Liver (tissue), 9 donors: ENCODE results near the gene PHF20. TPM values are rescaled to one million over a fixed set of nuclear protein-coding genes. Genes with fewer than 3 reads are reported as not detected.

Experiments
- DNase-seq: peaks from one replicate; pipeline ENCODE4 v3.0.0-alpha.2; 2017; ENCODE audit warnings: low spot score
- H3K27ac ChIP-seq, 2 donors: one replicate each; pipeline ENCODE4 v1.7.0; 2013; ENCODE audit warnings: inconsistent platforms in 2 of 2, low read length in 2 of 2, control low read depth in 1 of 2, low read depth in 1 of 2, mild to moderate bottlenecking in 1 of 2
- H3K27me3 ChIP-seq, 4 donors: one replicate each; pipeline versions ENCODE4 v1.6.1 to v1.7.0; 2013; ENCODE audit warnings: low read length in 3 of 4, inconsistent platforms in 1 of 4, mild to moderate bottlenecking in 1 of 4, moderate library complexity in 1 of 4; ENCODE audit not compliant: control insufficient read depth in 4 of 4, insufficient read depth in 4 of 4
- H3K36me3 ChIP-seq, 4 donors: one replicate each; pipeline versions ENCODE4 v1.6.1 to v1.7.0; 2013; ENCODE audit warnings: low read length in 3 of 4, mild to moderate bottlenecking in 3 of 4, low read depth in 1 of 4, moderate library complexity in 1 of 4; ENCODE audit not compliant: control insufficient read depth in 4 of 4, insufficient read depth in 3 of 4
- H3K4me1 ChIP-seq, 4 donors: one replicate each; pipeline versions ENCODE4 v1.6.1 to v1.7.0; 2013; ENCODE audit warnings: low read length in 3 of 4, mild to moderate bottlenecking in 3 of 4, moderate library complexity in 1 of 4; ENCODE audit not compliant: control insufficient read depth in 4 of 4, insufficient read depth in 4 of 4
- H3K4me3 ChIP-seq, 3 donors: one replicate each; pipeline versions ENCODE4 v1.6.1 to v1.7.0; 2013; ENCODE audit warnings: low read length in 3 of 3, control low read depth in 1 of 3, low read depth in 1 of 3, mild to moderate bottlenecking in 1 of 3
- H3K9ac ChIP-seq, 2 donors: one replicate each; pipeline ENCODE4 v1.7.0; 2013; ENCODE audit warnings: low read length in 2 of 2, mild to moderate bottlenecking in 2 of 2, moderate library complexity in 2 of 2, control low read depth in 1 of 2, low read depth in 1 of 2
- H3K9me3 ChIP-seq, 4 donors: one replicate each; pipeline versions ENCODE4 v1.6.1 to v1.7.0; 2013; ENCODE audit warnings: low read length in 3 of 4; ENCODE audit not compliant: control insufficient read depth in 4 of 4
- ATF3 ChIP-seq: IDR thresholded peaks from 2 replicates; pipeline ENCODE4 v1.6.1; 2016; ENCODE audit warnings: antibody characterized with exemption
- CTCF ChIP-seq: fragments of 150-350 bp; IDR thresholded peaks from 2 replicates; pipeline ENCODE4 v1.5.1; 2017; ENCODE audit warnings: improper control_type of control experiment, low read depth, low read length; ENCODE audit not compliant: missing input control
- EGR1 ChIP-seq, 2 donors: IDR thresholded peaks; 2 replicates each; pipeline ENCODE4 v1.6.1; 2016 to 2018; ENCODE audit warnings: antibody characterized with exemption in 2 of 2, low read depth in 2 of 2
- FOXA1 ChIP-seq: IDR thresholded peaks from 2 replicates; pipeline ENCODE4 v1.6.1; 2016; ENCODE audit warnings: antibody characterized with exemption
- GABPA ChIP-seq, 2 donors: IDR thresholded peaks in 1 of 2; conservative IDR thresholded peaks in 1 of 2; 2 replicates each; pipeline ENCODE4 v1.6.1; 2016; ENCODE audit warnings: antibody characterized with exemption in 2 of 2, mild to moderate bottlenecking in 1 of 2, moderate library complexity in 1 of 2
- HNF4A ChIP-seq, 2 donors: conservative IDR thresholded peaks; 2 replicates each; pipeline ENCODE4 v1.6.1; 2016; ENCODE audit warnings: antibody characterized with exemption in 2 of 2, mild to moderate bottlenecking in 2 of 2
- HNF4G ChIP-seq: IDR thresholded peaks from 2 replicates; pipeline ENCODE4 v1.6.1; 2016; ENCODE audit warnings: antibody characterized with exemption
- JUND ChIP-seq, 2 donors: IDR thresholded peaks; 2 replicates each; pipeline ENCODE4 v1.6.1; 2016; ENCODE audit warnings: antibody characterized with exemption in 2 of 2
- NR2F2 ChIP-seq: IDR thresholded peaks from 2 replicates; pipeline ENCODE4 v1.6.1; 2016; ENCODE audit warnings: antibody characterized with exemption
- RAD21 ChIP-seq, 2 donors: IDR thresholded peaks; 2 replicates each; pipeline ENCODE4 v1.6.1; 2016; ENCODE audit warnings: antibody characterized with exemption in 2 of 2, mild to moderate bottlenecking in 2 of 2
- REST ChIP-seq: IDR thresholded peaks from 2 replicates; pipeline ENCODE4 v1.6.1; 2016; ENCODE audit warnings: antibody characterized with exemption, mild to moderate bottlenecking
- RXRA ChIP-seq, 2 donors: IDR thresholded peaks; 2 replicates each; pipeline ENCODE4 v1.6.1; 2017 to 2018; ENCODE audit warnings: antibody characterized with exemption in 2 of 2, mild to moderate bottlenecking in 1 of 2
- SP1 ChIP-seq: IDR thresholded peaks from 2 replicates; pipeline ENCODE4 v1.6.1; 2018; ENCODE audit warnings: antibody characterized with exemption, mild to moderate bottlenecking
- YY1 ChIP-seq: IDR thresholded peaks from 2 replicates; pipeline ENCODE4 v1.6.1; 2016; ENCODE audit warnings: antibody characterized with exemption, mild to moderate bottlenecking
- WGBS: extraction: QIAGEN DNeasy Blood & Tissue Kit; methylation state at CpG from one replicate; pipeline ENCODE4 v1.1.7; 2013; 5-methylcytosine and 5-hydroxymethylcytosine counted together
- polyA plus RNA-seq, 2 donors: library from polyadenylated mRNA; stranded (reverse) in 1 of 2; unstranded in 1 of 2; fragments of 200-250 nt in 1 of 2; fragments of >200 nt in 1 of 2; fragmentation: Nextera tagmentation in 1 of 2; extraction: Ambion mirVana in 1 of 2; gene quantifications; one replicate each; pipeline versions ENCODE4 v1.2.1 to v1.2.3, GENCODE V29; 2013 to 2015
- total RNA-seq, 2 donors: library from RNA; depleted of rRNA; stranded (reverse); fragments of >200 nt; gene quantifications; one replicate each; pipeline ENCODE4 v1.2.3, GENCODE V29; 2014
- donor health status: healthy.
- donor health status: healthy.
- donor health status: healthy.
- donor health status: healthy.
- donor health status: healthy.

Gene PHF20
- total and polyA plus RNA-seq, 4 donors: 5.1 to 11.7 (median 10.3) TPM

GRCh38 chr20:35801865-35802264 is 30.1 kb downstream of the PHF20 start:
- no peak overlapping the region for H3K27ac ChIP-seq
- no peak for DNase-seq
- whole genome bisulfite sequencing: 81% methylated on average over 1 of the region's 1 CpG
- H3K4me1 ChIP-seq: peaks cover 0 to 6% (median 2%) of the 10 kb centered on the region in 4 donors
- peak; percentile 28 to 32 for TF ChIP-seq RXRA (IDR thresholded peaks at IDR 0.05)
- TF ChIP-seq HNF4A (conservative IDR thresholded peaks at IDR 0.05): peak; percentile 29 to 70
- TF ChIP-seq CTCF: no peak
- peaks cover 0 to 6% (median 2%) of the 10 kb centered on the region in 4 donors for H3K36me3 ChIP-seq
- no peak overlapping the region for H3K9ac ChIP-seq
- no peaks in the 10 kb centered on the region for H3K27me3 ChIP-seq
- no peak overlapping the region for H3K4me3 ChIP-seq
- no peaks in the 10 kb centered on the region for H3K9me3 ChIP-seq

GRCh38 chr20:35806075-35806474 is 34.3 kb downstream of the PHF20 start:
- DNase-seq: no peak
- Histone ChIP-seq H3K36me3 (peaks cover 0 to 5% (median 2%) of the 10 kb centered on the region in 4 donors), H3K9me3 (no peaks in the 10 kb centered on the region), H3K27ac (no peak overlapping the region), H3K4me3 (no peak overlapping the region), H3K9ac (no peak overlapping the region), H3K27me3 (no peaks in the 10 kb centered on the region), H3K4me1 (peaks cover 0 to 6% (median 2%) of the 10 kb centered on the region in 4 donors)
- 98% methylated on average over 3 of the region's 3 CpGs for WGBS
- TF ChIP-seq JUND (IDR thresholded peaks at IDR 0.05) (no peak), HNF4A (conservative IDR thresholded peaks at IDR 0.05) (no peak), CTCF (no peak), ATF3 (no peak), RXRA (IDR thresholded peaks at IDR 0.05) (no peak), EGR1 (IDR thresholded peaks at IDR 0.05; ENCODE audit: low read depth in 2 of 2) (no peak), FOXA1 (no peak), SP1 (no peak), RAD21 (IDR thresholded peaks at IDR 0.05) (no peak), GABPA (IDR thresholded peaks at IDR 0.05 in 1 of 2, conservative IDR thresholded peaks at IDR 0.05 in 1 of 2) (no peak), REST (no peak), NR2F2 (no peak), YY1 (no peak), HNF4G (no peak)
